NCI-H146 treated with DMSO at 0.1 percent for 48 hours (cell line): ENCODE data around the gene CDH23.

Experiments used
- DNase-seq: peaks from one replicate; lab custom pipeline; 2025; ENCODE audit not compliant: unreplicated experiment; lab: John Stamatoyannopoulos, UW

The CDH23 gene

GRCh38 chr10:71716426-71716825 lies 319.7 kb downstream of the CDH23 start:
- DNase-seq, result no peak

- no peak for DNase-seq
Observed at GRCh38 chr10:71717056-71717455, 320.3 kb downstream of the CDH23 start.

GRCh38 chr10:71717551-71717951 lies 320.8 kb downstream of the CDH23 start:
- no peak for DNase-seq

GRCh38 chr10:71718165-71718698 lies 321.5 kb downstream of the CDH23 start:
- DNase-seq, result no peak

- no peak for DNase-seq
Observed at GRCh38 chr10:71719042-71719441, 322.3 kb downstream of the CDH23 start.

- no peak for DNase-seq
Observed at GRCh38 chr10:71719464-71720201, 322.9 kb downstream of the CDH23 start, which contains the start of gene C10orf105. Gene C10orf105, minus strand, starts transcription at chr10:71719778. Its CDS starts 3,441 bp downstream, at chr10:71716337.

GRCh38 chr10:71720288-71720687 lies 323.6 kb downstream of the CDH23 start:
- DNase-seq, result no peak

- no peak for DNase-seq
Observed at GRCh38 chr10:71721313-71721712, 324.6 kb downstream of the CDH23 start.

GRCh38 chr10:71722849-71723248 lies 326.1 kb downstream of the CDH23 start:
- no peak for DNase-seq

- DNase-seq, result no peak
Observed at GRCh38 chr10:71723311-71723710, 326.6 kb downstream of the CDH23 start.

- DNase-seq, result no peak
Observed at GRCh38 chr10:71724539-71724938, 327.8 kb downstream of the CDH23 start.

GRCh38 chr10:71725249-71725648 lies 328.5 kb downstream of the CDH23 start:
- no peak for DNase-seq

GRCh38 chr10:71725998-71726579 lies 329.4 kb downstream of the CDH23 start:
- no peak for DNase-seq

GRCh38 chr10:71726580-71727104 lies 329.9 kb downstream of the CDH23 start:
- no peak for DNase-seq

- no peak for DNase-seq
Observed at GRCh38 chr10:71727105-71727737, 330.5 kb downstream of the CDH23 start.

- no peak for DNase-seq
Observed at GRCh38 chr10:71727738-71728737, 331.3 kb downstream of the CDH23 start.

GRCh38 chr10:71729161-71729636 lies 332.5 kb downstream of the CDH23 start:
- DNase-seq, result no peak

GRCh38 chr10:71731791-71732190 lies 335.1 kb downstream of the CDH23 start:
- no peak for DNase-seq

GRCh38 chr10:71734797-71735196 lies 338.1 kb downstream of the CDH23 start:
- no peak for DNase-seq
